Measurements from ENCODE around the gene PCSK9.

The PCSK9 gene

GRCh38 chr1:55039342-55040082, at the start of gene PCSK9:
TSS of gene PCSK9 (plus strand) at chr1:55039548. CDS start at chr1:55039838, 290 bp downstream.
- no peak for DNase-seq

DNA sequence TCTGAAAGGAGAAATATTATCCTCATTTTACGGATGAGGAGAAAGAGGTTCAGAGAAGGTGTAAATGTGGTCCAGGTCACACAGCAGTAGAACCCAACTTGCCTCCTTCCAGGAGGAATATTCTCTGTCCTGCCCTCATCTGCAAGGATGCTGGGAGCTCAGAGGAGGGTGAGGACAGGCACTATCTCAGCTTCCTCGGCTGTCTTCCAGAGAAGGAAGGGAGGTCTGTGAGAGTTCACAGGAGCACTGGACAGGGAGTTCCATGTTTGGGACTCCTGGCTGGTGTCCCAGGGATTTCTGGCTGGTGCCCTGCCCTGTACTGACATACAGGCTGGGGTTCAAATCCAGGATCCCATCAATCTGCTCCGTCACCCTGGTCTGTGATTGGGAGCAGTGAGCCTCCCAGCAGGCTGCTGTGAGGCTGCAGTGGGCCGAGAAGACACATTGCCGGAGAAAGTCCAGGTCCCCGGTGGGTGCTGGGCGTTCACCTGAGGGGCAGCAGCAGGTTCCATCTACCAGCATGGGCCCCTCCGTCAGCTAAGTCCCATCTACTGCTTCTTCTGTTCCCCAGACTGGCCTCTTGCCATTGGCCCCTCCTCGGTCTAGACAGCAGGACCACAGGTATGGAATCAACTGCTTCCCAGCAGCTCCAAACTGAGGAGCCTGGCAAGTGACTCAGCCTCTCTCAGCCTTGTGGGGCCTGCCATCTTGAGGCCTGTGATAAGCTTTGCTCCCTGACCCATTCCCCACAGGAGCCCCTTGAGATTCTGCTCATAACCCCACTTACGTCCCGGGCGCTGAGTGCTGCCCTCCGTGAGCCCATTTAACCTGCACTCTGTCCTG, 49.2 kb upstream of the PCSK9 start:
- no peak for DNase-seq

DNA sequence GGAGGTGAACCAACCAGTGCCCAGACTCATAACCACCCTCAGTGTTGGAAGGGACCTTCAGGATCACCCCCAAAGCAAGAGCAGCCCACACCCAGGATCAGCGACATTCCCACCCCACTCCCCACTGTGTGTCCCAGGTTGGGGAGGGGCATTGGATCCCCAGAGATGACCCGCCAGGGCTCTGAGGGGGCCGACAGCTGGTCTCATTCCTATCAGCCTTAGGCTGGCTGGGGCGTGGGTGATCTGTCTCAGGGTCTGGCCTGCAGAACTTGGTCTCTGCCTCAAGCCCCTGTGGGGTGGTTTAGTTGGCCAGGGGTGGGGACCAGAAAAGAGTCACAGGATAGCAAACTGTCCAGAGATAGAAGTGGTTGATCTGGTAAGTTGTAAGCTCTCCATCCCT, 48.4 kb upstream of the PCSK9 start:
- no peak for DNase-seq

DNA sequence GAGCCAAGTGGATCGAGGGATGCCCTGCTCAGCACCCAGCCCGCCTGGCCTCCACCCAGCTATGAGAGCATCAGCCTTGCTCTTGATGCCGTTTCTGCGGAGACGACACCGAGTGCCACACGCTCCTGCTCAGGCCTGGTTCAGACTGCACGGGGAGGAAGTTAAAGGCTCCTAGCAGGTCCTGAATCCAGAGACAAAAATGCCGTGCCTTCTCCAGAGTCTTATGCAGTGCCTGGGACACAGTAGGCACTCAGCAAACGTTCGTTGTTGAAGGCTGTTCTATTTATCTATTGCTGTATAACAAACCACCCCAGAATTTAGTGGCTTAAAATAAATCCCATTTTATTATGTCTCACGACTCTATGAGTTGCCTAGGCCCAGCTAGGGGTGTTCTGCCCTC, 47.4 kb upstream of the PCSK9 start:
- DNase-seq: no peak

DNA sequence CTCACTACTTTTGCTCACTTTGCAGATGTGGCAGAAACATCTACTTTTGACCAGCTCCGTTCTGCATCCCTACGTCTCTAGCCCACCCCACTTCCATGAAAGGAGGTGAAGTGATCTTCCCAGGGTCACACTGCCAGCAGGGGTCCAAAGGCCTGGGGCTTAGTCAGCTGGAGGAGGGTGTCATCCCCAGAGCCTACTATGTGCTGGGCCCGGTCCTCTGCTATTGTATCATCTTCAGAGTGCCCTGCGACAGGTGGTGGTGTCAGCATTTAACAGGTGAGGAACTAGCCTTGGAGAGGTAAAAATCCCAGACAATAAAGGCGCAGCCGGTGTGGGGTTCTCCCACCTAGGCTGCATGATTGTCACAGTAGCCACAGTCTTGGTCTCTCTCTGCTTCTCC, 46.2 kb upstream of the PCSK9 start:
- no peak for DNase-seq

- DNase-seq: no peak
These were observed 44.9 kb upstream of the PCSK9 start for GRCh38 chr1:54994355-54994990.

DNA sequence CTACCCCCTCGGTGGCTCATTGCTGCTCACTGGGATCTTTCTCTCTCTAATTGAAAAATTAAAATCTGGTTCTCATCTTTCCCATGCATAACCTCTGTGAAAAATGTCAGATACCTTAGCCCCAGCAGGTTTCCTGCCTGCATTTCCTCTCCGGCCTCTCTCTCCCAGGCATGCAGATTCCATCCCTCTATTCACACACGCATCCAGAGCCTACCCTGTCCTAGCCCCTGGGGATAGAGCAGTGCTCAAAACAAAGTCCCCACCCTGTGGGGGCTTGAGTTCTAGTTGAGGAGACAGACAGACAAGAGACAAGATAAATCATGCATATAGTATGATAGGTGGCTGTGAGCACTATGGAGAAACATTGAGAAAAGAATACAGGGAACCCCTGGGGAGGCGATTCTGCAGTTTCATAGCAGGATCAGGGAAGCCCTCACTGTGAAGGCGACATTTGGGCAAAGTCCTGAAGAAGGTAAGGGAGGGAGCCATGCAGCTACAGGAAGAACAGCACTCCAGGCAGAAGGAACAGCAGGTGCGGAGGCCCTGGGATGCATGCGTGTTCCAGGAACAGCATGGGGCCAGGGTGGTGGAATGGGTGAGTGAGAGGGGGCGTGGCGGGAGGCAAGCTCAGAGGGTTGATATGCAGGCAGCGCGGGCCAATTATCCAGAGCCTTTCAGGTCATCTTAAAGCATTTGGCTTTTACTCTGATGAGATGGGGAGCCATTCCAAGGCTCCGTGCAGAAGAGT, 44.2 kb upstream of the PCSK9 start:
- no peak for DNase-seq

- no peak for DNase-seq
These were observed 43.5 kb upstream of the PCSK9 start for GRCh38 chr1:54995835-54996234.

DNA sequence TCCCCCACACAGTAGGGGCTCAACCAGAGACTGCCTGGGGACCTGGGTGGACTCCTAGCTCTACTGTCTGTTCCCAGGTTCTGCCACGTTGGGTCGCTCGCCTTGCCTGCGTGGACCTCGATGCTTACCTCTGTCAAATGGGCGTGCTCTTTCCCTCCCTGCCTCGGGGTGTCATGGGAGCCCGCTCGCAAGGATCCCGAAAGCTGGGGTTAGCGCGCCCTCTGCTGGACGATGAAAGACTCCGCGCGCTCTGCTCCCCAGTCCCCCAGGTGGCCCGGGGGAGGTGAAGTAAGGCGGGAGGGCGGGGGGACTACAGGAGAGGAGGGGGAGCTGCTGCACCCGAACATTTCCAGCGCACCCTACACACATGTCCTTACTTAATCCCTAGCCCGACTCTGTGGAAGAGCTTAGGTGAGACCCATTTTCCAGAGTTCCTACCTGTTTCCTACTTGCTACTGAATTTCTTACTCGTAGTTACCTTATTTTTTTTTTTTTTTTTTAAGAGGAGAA, 42.9 kb upstream of the PCSK9 start:
- DNase-seq: peak; percentile 34 to 46

DNA sequence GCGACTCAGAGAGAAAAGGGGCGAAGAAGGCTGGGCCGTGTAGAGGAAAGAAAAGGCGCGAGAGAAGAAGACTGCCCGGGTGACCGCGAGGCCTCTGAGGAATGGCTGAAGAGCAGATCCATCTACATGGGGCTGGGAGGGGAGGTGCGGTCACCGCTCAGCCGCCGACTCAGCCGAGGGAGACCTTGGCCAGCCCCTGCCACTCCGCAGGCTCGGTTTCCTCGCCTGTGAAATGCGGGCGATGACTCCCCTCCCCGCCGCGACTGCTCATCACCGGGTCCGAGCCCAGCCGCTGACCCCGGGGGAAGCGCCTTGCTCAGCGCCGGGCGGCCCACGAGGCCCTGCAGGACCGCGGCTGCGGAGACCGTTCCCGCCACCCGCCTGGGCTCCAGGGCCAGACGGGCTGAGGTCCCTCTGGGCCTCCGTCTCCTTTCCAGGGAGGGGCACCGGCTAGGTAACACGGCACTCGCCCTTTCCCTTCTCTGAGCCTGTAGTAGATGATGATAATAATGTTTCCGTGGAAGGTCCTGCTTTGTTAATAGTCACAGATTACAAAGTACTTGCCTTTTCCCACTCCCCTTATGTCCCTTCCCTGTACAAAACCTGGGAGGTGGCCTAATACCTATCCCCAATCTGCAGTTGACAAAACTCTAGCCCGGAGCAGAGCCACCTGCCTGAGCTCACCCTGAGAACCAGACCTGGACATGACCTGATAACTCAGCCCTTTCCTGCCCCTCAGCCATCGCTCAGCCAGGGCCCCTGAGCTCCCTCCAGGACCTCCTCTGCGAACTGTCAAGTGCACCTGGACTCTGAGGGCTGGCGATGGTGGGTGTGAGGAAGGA, 42.3 kb upstream of the PCSK9 start:
- no peak for DNase-seq

- DNase-seq: no peak
These were observed 41.7 kb upstream of the PCSK9 start for GRCh38 chr1:54997711-54997986.

GRCh38 chr1:54998100-54998499, 41.2 kb upstream of the PCSK9 start:
- no peak for DNase-seq

- DNase-seq: no peak
These were observed 40.7 kb upstream of the PCSK9 start, which contains the start of gene BSND for GRCh38 chr1:54998677-54999076. TSS of gene BSND (plus strand) at chr1:54998933. CDS start at chr1:54999187, 254 bp downstream.

DNA sequence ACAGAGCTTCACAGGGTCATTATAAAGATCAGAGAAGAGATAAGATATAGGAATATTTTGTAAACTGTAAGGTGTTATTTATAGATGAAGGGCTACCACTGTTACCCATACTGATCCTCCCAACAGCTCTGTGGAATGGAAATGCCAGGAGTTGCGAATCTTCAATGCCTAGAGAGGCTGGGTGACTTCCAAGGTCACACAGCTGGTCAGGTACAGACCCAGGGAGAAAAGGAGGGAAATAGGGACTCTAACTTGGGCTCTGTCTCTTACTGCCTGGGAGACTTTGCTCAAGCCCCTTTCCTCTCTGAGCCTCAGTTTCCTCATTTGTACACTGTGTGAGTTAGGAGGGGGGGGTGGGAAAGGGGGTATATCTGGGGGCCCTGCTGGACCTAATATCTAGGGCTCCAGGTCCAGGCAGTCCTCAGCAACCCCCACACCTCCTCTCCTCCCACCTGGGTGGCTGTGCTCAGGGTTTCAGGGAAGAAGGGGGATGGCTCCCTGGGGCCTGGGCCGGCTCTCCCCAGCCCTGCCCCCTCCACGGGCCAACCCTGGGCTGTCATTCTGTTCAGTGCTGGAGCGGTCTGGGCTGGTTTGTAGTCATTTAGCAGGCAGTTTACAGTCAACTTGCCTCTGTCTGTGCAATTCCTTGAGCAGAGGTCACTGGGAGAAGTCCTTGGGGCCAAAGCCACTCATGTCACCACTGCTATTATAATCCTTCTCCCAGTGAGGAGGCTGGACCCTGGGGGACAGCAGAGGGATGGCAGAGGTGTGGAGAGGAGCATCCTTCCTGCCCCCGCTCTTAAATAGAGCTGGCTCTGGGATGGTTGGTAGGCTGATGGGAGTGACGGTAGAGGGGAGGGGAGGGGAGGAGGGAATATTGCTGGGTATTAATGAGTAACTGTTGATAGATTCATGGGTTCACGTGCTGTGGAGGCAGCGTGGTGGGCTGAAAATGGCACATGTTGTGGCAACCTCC, 39.0 kb upstream of the PCSK9 start:
- DNase-seq: no peak

DNA sequence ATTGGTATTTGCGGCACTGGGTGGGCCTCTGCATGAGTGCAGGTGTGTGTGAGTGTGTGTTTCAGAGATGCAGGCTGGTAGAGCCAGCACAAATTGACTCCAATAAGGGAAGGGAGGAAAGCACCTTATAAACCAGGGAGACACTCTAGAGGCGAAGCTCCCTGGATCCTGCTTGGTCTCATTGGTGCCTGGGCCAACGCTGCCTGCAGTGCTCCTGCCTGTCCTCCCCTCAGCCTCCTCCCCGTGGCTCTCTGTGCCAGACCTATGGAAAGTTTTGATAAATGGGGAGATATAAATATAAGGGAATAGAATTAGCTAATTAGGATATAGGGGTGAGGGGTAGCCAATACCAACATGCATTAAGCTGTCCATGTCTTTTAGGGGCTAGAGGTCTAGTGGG, 38.0 kb upstream of the PCSK9 start:
- no peak for DNase-seq

DNA sequence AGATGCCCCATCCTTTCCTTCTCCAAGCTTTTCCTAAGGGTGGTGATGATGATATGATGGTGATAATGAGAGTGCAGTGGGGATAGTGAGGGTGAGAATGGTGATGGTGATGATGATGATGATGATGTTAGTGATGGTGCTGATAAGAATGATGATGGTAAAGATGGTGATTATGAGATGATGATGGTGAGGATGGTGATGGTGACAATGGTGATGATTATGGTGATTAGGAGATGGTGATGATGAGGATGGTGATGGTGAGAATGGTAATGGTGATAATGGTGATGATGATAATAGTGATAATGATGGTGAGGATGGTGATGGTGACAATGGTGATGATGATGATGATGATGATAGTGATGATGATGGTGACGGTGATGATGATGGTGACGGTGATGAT, 36.7 kb upstream of the PCSK9 start:
- no peak for DNase-seq

GRCh38 chr1:55005351-55006140, 33.8 kb upstream of the PCSK9 start:
- DNase-seq: no peak

DNA sequence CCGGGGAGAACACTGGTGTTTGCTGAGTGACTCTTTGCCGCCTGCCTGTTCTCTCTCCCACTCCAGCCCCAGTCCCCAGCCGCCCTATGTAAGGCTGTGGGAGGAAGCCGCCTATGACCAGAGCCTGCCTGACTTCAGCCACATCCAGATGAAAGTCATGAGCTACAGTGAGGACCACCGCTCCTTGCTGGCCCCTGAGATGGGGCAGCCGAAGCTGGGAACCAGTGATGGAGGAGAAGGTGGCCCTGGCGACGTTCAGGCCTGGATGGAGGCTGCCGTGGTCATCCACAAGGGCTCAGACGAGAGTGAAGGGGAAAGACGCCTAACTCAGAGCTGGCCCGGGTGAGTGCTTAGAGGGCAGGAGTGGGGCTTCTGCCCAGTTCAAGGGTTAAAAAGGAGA, 32.4 kb upstream of the PCSK9 start:
- no peak for DNase-seq

DNA sequence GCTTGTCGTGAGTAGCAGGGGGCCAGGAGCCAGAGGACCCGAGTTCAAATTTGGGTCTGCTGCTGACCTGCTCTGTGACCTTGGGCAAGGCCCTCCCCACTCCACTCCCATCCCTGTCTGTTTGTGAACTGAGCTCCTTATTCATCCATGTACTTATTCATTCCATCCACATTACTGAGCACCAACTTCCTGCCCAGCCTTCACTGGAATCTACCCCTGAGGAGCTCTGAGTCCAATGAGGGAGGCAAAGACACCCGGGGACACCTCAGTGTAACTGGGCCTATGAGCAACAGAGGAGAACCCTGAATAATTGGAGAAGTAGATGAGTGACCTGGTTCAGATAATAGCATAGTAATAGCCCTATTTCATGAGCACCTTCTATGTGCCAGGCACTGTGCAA, 31.7 kb upstream of the PCSK9 start:
- no peak for DNase-seq
